ENCODE results near the gene MICAL1.
"Not testable (repeated sequence)": the region's sequence is repeated elsewhere in the genome, so short reads cannot be mapped to it uniquely, and the experiment has no call there.

Gene MICAL1

DNA sequence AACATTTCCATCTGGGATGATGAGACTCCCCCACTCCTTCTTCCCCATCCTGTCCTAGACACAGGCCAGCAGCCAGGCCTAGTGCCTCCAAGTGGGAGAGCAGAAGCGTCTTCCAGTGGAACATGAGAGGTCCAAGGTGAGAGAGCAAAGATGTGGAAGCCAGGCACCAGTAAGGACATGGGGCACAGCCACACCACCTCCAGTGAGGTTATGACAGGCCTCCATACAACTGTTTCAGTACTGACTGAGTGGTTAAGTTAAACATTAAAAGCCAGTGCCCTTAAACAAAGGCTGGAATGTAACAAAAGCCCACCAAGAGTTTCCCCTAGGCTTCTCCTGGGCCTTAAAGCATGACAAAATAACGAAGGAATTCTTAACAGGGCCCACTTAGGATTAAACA is 22.2 kb upstream of the MICAL1 start:
- DNase-seq: no peak

DNA sequence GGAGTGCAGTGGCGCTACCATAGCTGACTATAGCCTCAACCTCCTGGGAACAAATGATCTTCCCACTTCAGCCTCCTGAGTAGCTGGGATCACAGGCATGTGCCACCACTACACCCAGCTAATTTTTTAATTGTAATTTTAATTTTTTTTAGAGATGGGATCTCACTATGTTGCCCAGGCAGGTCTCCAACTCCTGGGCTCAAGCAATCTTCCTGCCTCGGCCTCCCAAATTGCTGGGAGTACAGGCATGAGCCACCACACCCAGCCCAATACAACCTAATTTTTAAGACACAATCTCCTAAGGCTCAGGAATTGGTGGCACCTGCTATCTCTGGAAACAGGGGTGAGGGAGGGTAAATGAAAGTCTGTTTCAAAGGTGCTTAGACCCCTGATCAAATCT is 21.6 kb upstream of the MICAL1 start:
- no peak for DNase-seq

- DNase-seq: no peak
Observed at GRCh38 chr6:109475625-109476024, 20.1 kb upstream of the MICAL1 start.

DNA sequence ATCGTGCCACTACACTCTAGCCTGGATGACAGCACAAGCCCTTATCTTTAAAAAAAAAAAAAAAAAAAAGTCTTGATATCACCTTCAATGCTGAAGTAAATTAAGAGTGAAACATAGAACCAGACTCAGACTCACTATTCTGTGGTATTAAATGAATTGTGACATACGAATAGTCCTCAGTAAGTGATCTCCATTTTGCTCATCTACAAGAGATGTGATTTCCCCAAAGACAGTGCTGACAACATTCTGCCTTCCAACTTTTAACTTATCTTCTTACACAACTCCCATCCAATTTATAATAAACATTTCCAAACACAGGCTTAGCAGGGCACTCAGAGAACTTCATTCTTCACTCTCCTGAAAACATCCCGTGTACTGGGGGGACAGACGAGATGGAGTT is 19.4 kb upstream of the MICAL1 start:
- DNase-seq: no peak

DNA sequence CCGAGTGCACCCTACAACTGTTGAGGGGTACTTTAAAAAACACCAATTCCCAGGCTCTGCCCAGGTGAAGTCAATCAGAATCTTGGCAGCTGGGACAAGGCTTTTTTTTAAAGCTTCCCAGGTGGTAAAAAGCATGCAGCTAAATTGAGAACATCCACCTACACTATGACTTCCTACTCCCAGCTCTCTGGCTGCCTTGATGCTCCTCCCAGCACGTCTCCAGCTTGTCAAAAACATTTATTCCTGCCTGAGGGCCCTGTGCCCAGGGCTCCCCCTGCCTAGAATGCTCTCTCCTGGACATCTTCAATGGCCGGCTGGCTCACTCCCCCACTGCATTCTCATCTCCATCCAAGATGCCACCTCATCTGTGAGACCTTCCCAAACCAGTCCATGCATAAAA is 17.5 kb upstream of the MICAL1 start:
- DNase-seq: no peak

GRCh38 chr6:109472132-109472995 is 16.8 kb upstream of the MICAL1 start:
- no peak for DNase-seq

DNA sequence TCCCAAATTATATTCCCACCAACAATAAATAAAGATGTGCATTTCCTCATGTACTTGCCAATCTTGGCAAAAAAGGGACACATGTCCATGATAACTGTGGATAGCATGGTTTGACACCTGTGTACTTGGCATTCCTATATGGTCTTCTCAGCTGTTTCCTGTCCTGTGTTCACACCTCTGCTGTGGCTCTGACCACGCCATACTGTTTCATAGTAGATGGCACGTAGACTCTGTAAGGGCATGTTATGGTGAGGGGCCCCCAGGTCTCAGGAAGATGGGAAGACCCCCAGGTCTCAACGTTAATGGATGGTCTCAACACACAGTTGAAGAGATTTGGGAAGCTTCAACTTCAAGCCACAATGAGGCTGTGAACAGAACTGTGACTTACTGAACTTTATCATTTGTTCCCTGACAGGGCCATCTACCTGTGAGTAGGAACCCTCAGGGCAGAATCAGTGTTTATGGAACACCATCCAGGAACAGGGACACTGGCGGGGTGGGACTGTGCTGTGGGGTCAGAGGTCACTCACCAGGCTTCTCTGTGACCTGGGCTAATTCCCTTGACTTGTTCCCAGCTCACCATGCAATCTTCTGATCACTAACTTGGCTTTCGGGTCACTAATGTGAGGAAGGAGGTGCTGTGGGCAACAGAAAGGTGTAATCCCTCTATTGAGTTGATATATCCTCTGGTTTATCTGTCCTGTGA is 15.7 kb upstream of the MICAL1 start:
- no peak for DNase-seq

DNA sequence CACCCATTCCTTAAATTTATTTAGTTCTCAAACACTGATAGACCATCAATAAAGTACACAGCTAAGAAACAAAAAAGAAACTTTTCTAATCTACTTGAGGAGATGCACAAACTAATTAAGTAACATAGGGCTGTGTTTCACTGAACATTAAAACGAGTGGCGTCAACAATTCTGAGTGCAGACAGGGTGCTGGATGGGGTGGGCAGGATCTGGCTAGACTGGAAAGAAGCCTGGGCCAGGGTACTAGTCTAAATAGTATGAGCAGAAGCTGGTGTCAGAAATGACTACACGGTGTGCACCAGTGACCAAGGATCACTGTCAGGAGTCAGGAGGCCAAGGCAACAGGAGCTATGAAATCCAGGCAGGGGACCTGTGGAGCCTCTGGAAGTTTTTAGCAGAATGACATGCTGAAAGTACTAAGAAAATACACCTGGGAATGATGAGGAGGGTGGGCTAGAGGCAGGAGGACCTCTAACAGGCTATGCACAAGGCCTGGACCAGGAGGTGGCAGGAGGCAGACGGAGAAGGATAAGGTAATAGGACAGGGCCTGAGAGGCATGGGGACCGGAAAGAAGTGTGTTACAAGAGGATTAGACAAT is 14.1 kb upstream of the MICAL1 start:
- no peak for DNase-seq

DNA sequence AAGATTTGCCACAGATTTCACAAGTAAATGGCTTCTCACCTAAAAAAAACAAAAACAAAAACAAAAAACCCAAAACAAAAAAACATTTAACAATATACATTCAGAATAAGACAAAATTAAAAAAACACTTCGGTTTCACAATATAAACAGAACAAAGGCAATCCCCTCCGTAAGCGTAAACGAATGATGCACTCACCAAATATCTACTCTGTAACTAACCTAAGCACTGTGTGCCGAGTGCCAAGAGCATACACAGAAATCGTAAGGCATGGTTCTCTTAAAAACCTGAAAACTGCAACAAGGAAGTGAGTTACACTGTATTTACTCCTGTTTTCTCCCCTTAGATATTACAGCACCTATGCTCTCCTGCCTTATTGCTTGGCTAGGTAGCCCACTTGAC is 12.1 kb upstream of the MICAL1 start:
- DNase-seq: no peak

DNA sequence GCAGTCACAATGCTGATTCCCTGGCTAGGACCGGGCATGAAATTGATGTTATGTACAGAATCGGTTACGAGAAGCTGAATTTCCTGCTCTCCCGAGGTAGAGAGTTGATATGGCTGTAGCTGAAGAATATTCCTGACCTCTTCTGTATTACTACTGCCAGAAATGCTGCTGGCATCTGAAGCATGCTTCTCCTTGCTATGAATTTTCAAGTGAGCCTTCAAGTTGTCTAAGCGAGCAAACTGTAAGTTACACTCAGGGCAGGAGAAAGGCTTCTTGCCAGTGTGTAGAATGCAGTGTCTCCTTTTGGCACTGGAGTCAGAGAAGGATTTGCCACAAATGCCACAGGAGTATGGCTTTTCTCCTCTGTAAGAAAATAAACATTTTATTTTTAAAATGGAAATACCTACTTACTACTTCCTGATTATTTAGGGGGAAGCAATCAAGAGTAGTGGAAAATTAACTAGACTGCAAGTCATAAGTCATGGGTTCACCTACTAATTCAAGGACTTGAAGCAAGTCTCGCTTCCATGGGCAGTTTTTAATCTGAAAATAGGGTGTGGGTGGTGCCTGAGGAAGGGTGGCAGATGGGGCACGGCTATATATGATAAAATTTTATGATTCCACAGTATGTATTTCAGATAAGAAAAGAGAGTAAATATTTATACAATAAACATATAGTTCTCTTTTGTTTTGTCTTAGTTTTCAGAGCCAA is 10.8 kb upstream of the MICAL1 start:
- no peak for DNase-seq

GRCh38 chr6:109465772-109466171 is 10.2 kb upstream of the MICAL1 start:
- DNase-seq: no peak

GRCh38 chr6:109461733-109462526 is 6.4 kb upstream of the MICAL1 start:
- no peak for DNase-seq

DNA sequence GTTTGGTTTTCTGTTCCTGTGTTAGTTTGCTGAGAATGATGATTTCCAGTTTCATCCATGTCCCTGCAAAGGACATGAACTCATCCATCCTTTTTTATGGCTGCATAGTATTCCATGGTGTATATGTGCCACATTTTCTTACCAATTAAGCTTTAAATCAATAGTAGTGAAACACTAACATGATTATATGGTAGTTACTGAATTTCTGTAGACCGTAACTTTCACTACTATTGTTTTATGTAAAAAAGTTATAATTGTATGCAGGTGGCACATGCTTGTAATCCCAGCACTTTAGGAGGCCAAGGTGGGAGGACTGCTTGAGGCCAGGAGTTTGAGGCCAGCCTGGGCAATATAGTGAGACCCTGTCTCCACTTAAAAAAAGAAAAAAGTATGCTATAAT is 5.6 kb upstream of the MICAL1 start:
- DNase-seq: not testable (repeated sequence)

- no peak for DNase-seq
Observed at GRCh38 chr6:109460161-109460829, 4.7 kb upstream of the MICAL1 start.

DNA sequence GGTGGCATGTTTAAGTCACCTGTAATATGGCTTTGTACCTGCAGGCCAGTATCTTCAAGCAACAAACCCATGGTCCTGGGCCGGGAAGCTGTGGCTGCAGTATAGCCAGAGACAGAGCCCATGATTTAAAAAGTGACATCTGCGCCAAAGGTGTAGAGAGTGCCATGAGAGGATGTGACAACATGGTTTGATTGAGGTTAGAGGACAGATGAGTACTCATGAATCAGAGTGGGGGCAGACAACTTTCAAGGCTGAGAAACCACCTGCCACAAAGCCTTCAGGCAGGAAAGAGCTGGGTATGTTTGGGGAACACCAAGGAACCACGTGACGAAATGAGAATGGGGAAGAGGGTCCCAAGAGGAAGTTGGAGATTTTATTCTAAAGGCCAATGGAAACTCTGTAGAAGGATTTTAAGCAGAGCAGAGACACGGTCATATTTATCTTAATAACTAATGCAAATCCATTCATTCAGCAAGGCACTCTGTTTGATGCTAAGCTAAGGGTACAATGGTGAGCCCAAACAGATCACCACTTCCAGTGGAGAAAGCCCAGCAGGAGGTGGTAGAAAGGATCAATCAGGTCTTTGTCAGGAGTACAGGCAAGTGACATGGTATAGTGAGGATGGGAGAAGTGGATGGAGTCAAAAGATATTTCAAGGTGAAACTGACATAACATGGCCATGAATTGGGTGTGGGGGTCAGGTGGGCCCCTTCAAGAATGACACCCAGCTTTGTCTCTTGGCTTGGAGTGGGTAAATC is 3.4 kb upstream of the MICAL1 start:
- DNase-seq: peak; percentile 49

- no peak for DNase-seq
Observed at GRCh38 chr6:109457562-109457996, 2.0 kb upstream of the MICAL1 start.

DNA sequence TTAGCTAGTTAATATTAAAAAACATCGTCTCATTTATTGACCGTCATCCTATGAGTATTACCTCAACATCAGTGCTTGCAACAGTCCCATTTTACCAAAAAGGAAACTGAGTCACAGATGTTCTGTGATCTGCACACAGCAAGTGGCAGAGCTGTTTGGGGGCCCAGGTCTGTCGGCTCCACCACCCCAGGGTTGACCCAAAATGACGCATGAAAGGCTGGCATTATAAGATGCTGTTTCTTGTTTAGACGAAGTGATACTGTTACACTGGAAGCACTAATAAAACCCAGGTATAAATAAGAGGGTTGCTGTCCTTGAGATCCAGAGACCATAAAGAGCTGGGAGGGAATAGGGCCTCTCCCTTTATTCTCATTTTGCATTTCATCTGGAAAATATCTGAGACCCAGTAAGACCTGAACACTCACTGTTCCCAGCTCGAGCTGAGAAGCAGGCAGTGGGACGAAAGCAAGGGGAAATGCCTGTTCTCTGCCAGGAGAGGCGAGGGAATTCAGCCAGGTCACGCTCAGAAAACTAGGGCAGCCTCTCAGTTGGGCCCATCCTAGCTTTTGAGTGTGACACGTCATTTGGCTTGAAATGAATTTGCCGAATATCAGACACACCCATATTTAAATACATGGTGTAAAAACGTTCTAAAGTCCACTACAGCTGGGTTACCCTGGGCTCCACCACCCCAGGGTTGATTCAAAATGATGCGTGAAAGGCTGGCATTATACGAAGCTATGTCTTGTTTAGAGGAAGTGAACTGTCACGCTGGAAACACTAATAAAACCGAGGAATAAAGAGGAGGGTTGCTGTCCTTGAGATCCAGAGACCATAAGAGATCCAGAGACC is 1.4 kb upstream of the MICAL1 start:
- no peak for DNase-seq

DNA sequence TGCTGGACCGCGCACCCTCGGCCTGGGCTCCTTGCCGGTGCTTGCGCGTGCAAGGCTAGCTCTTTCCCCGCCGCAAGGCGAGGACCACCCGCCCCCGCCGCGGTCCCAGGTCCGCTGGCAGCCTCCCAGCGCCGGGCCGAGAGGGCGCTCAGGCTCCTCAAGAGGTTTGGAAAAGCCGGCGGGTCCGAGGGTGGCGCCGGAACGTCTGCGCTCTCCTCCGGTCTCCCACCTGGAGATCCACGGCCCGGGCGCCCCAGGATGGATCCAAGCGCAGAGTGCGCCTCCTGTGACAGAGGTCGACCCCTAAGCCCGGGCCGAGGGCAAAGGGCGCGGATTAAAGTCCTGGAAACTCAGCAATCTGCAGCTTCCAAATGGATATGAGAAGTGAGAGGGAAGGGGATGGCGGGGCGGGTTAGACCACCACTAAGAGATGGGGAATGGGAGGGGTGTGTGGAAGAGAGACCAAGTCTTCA is 575 bp upstream of the MICAL1 start:
- no peak for DNase-seq

DNA sequence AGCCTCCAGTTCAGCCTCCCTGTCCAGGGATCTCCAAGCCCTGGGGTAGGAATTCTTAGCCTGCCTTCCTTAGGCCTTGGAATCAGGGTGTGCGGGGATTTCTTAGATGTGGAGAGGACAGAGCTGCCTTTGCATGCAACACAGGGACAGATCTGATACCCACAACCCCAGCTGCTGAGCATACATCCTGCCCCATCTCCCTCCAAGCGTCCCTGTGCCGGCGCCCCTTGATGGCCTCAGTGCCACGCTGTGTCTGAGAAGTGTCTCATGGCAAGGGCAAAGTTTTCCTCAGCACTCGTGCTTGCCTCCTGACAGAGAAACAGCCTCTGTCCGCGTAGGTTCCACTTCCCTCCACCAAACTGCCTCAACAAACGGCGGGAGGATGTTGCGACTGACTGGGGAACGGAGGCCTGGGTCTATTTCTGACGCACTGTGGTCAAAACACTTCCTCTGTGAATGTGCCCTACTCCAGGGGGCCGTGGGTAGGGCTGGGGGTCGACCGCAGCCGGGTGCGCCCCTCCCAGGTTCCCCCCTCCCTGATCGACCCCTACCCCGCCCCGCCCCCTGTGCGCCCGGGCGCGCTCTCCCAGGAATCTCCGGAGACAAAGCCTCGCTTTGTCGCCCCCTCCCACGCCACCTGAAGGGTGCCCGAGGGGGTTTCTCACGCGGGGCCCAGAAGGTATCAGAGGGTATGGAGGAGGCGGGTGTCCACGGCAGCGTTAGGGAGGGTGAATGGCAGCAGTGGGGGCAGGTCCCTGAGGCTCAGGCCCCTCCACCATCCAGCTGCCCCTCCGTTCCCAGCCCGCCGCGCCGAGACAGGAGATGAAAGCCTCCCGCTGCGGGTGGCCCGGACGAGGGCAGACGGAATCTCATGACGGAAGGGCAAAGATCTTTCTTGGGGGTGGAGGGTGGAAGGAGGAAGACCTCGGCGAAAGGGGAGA is 806 bp downstream of the MICAL1 start:
- DNase-seq: peak; percentile 76

Data from CD4-positive, alpha-beta T cell treated with Interleukin-17A for 4 hours (primary cell).